Activated B cell treated with CpG ODN at 0.5 μM for 24 hours (primary cell): ENCODE data around the gene CDK5R2. TPM values are rescaled to one million over a fixed set of nuclear protein-coding genes. Genes with fewer than 3 reads are reported as not detected.

Source experiments
- ATAC-seq: fragments of 200-7000 bp; cut with Tn5 transposase; one replicate; pipeline ENCODE4 v1.10.0; 2021; ENCODE audit warnings: low read depth, mild to moderate bottlenecking, moderate library complexity
- CTCF ChIA-PET: fragments of 350-600 bp; sonication (Branson Sonifier 250); formaldehyde crosslinking; loops from one replicate; lab custom pipeline; 2021; ENCODE audit warnings: antibody characterized with exemption; lab: Charles Lee
- POLR2A ChIA-PET: fragments of 350-600 bp; sonication (Branson Sonifier 250); formaldehyde crosslinking; loops from one replicate; lab custom pipeline; 2021; ENCODE audit warnings: antibody characterized with exemption; lab: Charles Lee
- DNase-seq: peaks from one replicate; pipeline ENCODE4 v3.0.0; 2022
- H3K27ac Mint-ChIP-seq: one replicate; pipeline ENCODE4 v1.8.0; 2020; ENCODE audit warnings: mixed read lengths
- H3K27me3 Mint-ChIP-seq: one replicate; pipeline ENCODE4 v1.8.0; 2021; ENCODE audit warnings: mixed read lengths
- H3K36me3 Mint-ChIP-seq: one replicate; pipeline ENCODE4 v1.8.0; 2021; ENCODE audit warnings: low read depth, mixed read lengths
- H3K4me1 Mint-ChIP-seq: one replicate; pipeline ENCODE4 v1.8.0; 2021; ENCODE audit warnings: mixed read lengths
- H3K4me3 Mint-ChIP-seq: one replicate; pipeline ENCODE4 v1.8.0; 2020; ENCODE audit warnings: mild to moderate bottlenecking, mixed read lengths
- H3K9me3 Mint-ChIP-seq: one replicate; pipeline ENCODE4 v1.8.0; 2020; ENCODE audit warnings: mixed read lengths
- intact Hi-C: fragments of 100-400 bp; cut with micrococcal nuclease; formaldehyde crosslinking; loops from one replicate; pipeline ENCODE4 v1.15.1; 2024
- total RNA-seq: library from RNA; stranded (reverse); gene quantifications from 2 replicates; pipeline ENCODE4 v1.2.3, GENCODE V29; 2022
- TF ChIP-seq, protein P1 (sequence below): fragments of 200-600 bp; IDR thresholded peaks from one replicate; pipeline ENCODE4 v1.8.0; 2022; ENCODE audit warnings: antibody characterized with exemption, mild to moderate bottlenecking

The CDK5R2 gene
- total RNA-seq, 1 donor from 2014 or later, result not detected

GRCh38 chr2:218992196-218992595 is 32.7 kb downstream of the CDK5R2 start:
- Mint-ChIP-seq H3K9me3 (no peaks in the 10 kb centered on the region), H3K27ac (no peak overlapping the region), H3K36me3 (no peaks in the 10 kb centered on the region), H3K27me3 (peaks cover 74% of the 10 kb centered on the region), H3K4me1 (peaks cover 16% of the 10 kb centered on the region), H3K4me3 (no peak overlapping the region)
- DNase-seq, result no peak
- ATAC-seq, result no peak
- intact Hi-C loops, result no loop called here
- ChIA-PET POLR2A (no interaction called here), CTCF (no interaction called here)
- TF ChIP-seq, protein P1, sequence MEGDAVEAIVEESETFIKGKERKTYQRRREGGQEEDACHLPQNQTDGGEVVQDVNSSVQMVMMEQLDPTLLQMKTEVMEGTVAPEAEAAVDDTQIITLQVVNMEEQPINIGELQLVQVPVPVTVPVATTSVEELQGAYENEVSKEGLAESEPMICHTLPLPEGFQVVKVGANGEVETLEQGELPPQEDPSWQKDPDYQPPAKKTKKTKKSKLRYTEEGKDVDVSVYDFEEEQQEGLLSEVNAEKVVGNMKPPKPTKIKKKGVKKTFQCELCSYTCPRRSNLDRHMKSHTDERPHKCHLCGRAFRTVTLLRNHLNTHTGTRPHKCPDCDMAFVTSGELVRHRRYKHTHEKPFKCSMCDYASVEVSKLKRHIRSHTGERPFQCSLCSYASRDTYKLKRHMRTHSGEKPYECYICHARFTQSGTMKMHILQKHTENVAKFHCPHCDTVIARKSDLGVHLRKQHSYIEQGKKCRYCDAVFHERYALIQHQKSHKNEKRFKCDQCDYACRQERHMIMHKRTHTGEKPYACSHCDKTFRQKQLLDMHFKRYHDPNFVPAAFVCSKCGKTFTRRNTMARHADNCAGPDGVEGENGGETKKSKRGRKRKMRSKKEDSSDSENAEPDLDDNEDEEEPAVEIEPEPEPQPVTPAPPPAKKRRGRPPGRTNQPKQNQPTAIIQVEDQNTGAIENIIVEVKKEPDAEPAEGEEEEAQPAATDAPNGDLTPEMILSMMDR, result no peak

- TF ChIP-seq, protein P1, result no peak
- no peaks in the 10 kb centered on the region for H3K9me3 Mint-ChIP-seq
- peaks cover 16% of the 10 kb centered on the region for H3K4me1 Mint-ChIP-seq
- no peak overlapping the region for H3K27ac Mint-ChIP-seq
- DNase-seq (no peak), ATAC-seq (no peak)
- POLR2A ChIA-PET, result no interaction called here
- H3K36me3 Mint-ChIP-seq, result no peaks in the 10 kb centered on the region
- peaks cover 72% of the 10 kb centered on the region for H3K27me3 Mint-ChIP-seq
- intact Hi-C loops, result no loop called here
- no peak overlapping the region for H3K4me3 Mint-ChIP-seq
- CTCF ChIA-PET, result no interaction called here
These were observed 33.4 kb downstream of the CDK5R2 start for GRCh38 chr2:218992703-218993344.

DNA sequence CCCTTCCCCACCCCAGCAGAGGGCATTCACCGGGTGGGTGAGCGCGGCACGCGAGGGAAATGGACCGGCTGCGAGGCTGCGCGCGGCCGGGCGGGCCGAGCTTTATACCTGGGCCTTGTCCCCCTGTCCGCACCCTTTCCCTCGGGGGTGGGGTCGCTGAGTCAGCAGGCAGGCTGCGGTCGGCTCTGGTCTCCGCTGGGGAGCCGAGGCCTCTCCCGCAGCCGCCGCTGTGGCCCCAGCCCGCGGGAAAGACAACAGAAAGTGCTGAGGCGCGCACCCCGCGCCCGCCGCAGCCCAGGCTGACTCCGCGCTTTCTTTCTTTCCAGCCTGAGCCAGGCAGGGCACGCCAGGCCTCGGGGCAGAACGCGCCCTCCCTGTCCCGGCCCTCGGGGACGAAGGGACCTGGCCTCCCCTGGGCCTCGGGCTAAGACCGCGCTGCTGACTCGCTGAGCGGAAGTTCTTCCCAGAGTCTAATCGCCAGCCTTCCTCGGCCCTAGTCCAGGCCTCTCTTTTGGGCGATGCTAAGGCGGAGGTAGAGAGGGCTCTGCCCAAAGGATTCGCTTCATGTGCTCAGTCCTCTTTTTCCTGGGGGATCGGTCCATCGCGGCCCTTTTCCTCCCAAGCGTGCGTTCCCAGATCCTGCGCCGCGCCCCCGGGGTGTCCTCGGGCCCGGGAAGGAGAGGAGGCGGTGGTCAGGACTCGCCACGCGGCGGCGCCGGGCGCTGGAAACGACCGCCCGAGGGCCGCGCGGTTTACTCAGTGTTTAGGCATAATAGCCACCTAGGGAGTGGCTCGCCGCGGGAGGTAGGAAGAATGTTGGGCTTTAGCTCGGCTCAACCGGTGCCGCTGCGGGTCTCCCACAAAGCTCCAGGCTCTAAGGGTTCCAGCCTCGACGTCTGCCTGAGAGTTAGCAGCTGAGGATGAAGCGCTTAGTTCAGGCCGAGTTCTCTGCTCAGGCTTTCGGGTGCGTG is 34.2 kb downstream of the CDK5R2 start, which contains the start of gene CRYBA2:
Gene CRYBA2 (minus strand): TSS at position 78 of the 971 bp plus-strand sequence. CDS start 246 bp downstream, outside the sequence.
- Mint-ChIP-seq H3K27ac (no peak within 1 kb of the TSS), H3K36me3 (no peaks in the 10 kb centered on the region), H3K4me3 (no peak within 1 kb of the TSS), H3K9me3 (no peaks in the 10 kb centered on the region), H3K27me3 (peaks cover 73% of the 10 kb centered on the region), H3K4me1 (peaks cover 16% of the 10 kb centered on the region)
- ChIA-PET CTCF (interaction anchor here (0.9 kb wide), 1 partner anchor 161 kb away, joined by 3 read pairs; no protein-coding TSS in a partner anchor), POLR2A (no interaction called here)
- TF ChIP-seq, protein P1, result no peak
- no peak for ATAC-seq
- no peak for DNase-seq
- intact Hi-C loops, result no loop called here

DNA sequence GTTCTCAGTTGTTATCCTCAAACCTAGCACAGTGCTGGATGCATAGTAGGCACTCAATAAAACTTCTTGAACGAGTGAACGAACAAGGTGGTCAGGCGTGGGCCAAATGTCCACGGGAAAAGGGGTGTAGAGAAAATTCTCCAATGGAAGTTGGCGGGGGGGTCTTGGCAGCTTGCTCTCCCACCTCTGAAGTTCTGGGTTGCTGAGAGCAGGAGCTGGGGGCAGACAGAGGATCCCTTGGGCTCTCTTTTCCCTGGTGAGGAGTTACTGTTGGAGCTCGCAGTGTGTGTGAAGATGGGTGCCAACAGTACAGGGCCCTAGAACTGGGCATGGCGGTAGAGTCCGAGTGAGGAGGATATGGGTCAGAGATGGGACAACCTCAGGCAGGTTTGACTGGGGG is 36.1 kb downstream of the CDK5R2 start:
- intact Hi-C loops, result loop anchor here (5.0 kb wide), 1 partner anchor 62 kb away; no protein-coding TSS in a partner anchor
- ATAC-seq (no peak), DNase-seq (no peak)
- POLR2A ChIA-PET, result no interaction called here
- TF ChIP-seq, protein P1, result no peak
- CTCF ChIA-PET, result interaction anchor here (0.5 to 2.9 kb wide), 10 partner anchors 13 to 329 kb away, joined by 3 to 25 read pairs (median 3); no protein-coding TSS in a partner anchor
- H3K27me3 Mint-ChIP-seq, result peaks cover 63% of the 10 kb centered on the region
- H3K4me1 Mint-ChIP-seq, result peaks cover 16% of the 10 kb centered on the region
- no peak overlapping the region for H3K27ac Mint-ChIP-seq
- H3K36me3 Mint-ChIP-seq, result no peaks in the 10 kb centered on the region
- no peaks in the 10 kb centered on the region for H3K9me3 Mint-ChIP-seq
- no peak overlapping the region for H3K4me3 Mint-ChIP-seq
